ENCODE data around the gene CMTM3.
A peak's percentile ranks its signal among the peaks of the same experiment; 100 is the strongest.

- TF ChIP-seq CTCF (IDR thresholded peaks at IDR 0.05) (peak in 2 of 4 donors; percentile 21 to 34), POLR2A (IDR thresholded peaks at IDR 0.05) (no peak)
These were observed 42.1 kb upstream of the CMTM3 start for GRCh38 chr16:66562409-66562808.
